GM13976 (cell line): Measurements from ENCODE around the gene RNF112.

Experiments used
- DNase-seq: peaks from one replicate; pipeline ENCODE4 v3.0.0; 2012; ENCODE audit warnings: low spot score
- in situ Hi-C: fragments of 300-500 bp; cut with MboI; formaldehyde crosslinking; loops from one replicate; pipeline ENCODE4 v1.12.0; 2022; ENCODE audit warnings: low sequenced_read_pairs, mixed read lengths, inconsistent platforms; ENCODE audit not compliant: unreplicated experiment
- TF ChIP-seq, protein P1 (sequence below): IDR thresholded peaks from 2 replicates; pipeline ENCODE4 v1.5.1; 2012; ENCODE audit warnings: borderline replicate concordance, mild to moderate bottlenecking; ENCODE audit not compliant: insufficient read depth; ENCODE audit errors: extremely low read depth, missing control alignments, control extremely low read depth

Gene RNF112

GRCh38 chr17:19398301-19399181, 12.5 kb upstream of the RNF112 start:
- TF ChIP-seq, protein P1, sequence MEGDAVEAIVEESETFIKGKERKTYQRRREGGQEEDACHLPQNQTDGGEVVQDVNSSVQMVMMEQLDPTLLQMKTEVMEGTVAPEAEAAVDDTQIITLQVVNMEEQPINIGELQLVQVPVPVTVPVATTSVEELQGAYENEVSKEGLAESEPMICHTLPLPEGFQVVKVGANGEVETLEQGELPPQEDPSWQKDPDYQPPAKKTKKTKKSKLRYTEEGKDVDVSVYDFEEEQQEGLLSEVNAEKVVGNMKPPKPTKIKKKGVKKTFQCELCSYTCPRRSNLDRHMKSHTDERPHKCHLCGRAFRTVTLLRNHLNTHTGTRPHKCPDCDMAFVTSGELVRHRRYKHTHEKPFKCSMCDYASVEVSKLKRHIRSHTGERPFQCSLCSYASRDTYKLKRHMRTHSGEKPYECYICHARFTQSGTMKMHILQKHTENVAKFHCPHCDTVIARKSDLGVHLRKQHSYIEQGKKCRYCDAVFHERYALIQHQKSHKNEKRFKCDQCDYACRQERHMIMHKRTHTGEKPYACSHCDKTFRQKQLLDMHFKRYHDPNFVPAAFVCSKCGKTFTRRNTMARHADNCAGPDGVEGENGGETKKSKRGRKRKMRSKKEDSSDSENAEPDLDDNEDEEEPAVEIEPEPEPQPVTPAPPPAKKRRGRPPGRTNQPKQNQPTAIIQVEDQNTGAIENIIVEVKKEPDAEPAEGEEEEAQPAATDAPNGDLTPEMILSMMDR = no peak
- DNase-seq = no peak
- in situ Hi-C loops = no loop called here

- TF ChIP-seq, protein P1 = no peak
- no peak for DNase-seq
- in situ Hi-C loops = no loop called here
Measured at GRCh38 chr17:19399750-19400450, 11.1 kb upstream of the RNF112 start.

DNA sequence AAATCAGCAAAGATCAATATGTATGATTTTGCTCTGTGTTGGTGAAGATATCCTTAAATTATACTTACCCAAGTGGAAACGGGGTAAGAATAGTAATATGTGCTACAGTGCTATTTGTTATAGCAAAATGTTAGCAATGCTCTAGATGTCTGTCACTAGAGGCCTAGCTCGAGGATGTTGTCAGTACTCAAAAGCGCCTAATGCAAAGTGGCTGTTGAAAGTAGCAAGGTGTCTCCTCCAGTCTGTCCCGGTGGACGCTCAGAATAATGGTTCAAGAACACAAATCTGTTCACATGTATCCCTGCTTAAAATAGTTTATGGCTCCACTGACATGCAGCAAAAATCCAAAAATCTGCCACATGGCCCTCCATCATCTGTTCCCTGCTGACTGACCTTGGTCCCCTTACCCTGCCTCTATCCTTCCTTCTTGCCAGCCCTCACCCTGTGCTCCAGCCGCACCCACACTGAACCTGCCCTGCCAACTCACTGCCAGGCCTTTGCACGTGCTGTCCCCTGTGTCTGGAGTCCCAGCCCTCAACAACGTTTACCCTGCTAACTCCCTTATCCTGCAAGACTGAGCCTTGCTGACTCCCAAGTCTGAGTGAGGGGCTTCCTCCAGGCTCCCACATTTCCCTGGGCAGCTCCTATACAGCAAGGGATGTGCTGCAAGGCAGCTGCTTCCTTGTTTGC, 9.6 kb upstream of the RNF112 start:
- no peak for DNase-seq
- TF ChIP-seq, protein P1 = no peak
- in situ Hi-C loops = no loop called here

DNA sequence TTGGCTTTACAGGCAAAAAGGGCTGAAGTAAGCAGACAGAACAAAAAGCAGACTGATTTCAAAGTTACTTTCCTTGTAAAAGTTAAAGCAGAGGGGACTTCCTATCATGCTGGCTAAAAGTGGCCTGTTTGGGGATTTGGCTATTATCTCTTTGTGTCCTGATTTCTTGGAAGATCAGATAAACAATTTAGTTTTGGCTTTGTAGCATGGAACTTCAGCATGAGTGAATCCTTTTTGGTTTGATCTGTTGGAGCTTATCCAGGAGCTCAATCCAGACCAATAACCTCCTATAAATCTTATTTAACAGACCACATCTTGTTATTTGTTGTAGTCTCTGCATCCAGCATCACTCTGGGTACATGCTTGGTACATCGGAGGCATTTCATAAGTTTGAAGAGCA, 8.9 kb upstream of the RNF112 start:
- in situ Hi-C loops = no loop called here
- DNase-seq = no peak
- TF ChIP-seq, protein P1 = no peak

DNA sequence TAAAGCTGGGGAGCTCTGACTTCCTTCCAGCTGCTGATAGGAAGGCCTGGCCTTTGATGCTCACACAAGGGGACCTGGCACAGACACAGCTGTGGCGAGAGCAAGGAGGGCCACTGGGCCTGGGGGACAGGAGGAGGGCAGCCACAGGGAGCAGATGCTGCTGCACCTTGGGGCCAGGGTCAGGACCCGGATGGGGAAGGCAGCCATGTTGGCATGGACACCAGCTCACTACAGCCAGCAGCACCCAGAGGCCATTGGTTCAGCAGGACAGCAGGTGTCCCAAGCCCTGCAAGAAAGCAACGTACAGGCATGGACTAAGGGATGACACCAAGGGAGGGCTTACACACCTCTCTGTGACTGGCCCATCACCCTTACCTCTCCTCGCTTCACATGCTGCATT, 8.0 kb upstream of the RNF112 start:
- in situ Hi-C loops = no loop called here

DNA sequence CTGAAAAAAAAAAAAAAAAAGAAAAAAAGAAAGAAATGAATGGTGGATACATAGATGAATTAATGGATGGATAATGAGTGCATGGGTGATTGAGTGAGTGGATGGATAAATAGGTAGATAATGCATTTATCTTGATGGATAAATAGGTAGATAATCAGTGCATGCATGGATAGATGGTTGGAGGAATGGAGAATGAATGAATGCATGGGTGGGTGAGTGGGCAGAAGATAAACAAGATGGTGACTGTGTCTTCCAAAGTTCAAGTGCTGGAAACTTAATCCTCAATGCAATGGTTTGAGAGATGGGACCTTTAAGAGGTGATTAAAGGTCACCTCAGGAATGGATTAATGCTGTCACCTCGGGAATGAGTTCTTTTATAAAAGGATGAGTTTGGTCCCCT, 6.8 kb upstream of the RNF112 start:
- no peak for DNase-seq
- in situ Hi-C loops = no loop called here
- TF ChIP-seq, protein P1 = no peak

More for the DNA sequence above, 8.0 kb upstream of the RNF112 start:
- DNase-seq = no peak
- TF ChIP-seq, protein P1 = no peak
